Sigmoid colon (tissue), 7 donors: Measurements from ENCODE around the gene CCR1. TPM values are rescaled to one million over a fixed set of nuclear protein-coding genes. Genes with fewer than 3 reads are reported as not detected.

ENCODE experiments used
- DNase-seq: peaks from one replicate; pipeline ENCODE4 v3.0.0-alpha.2; 2019
- H3K27ac ChIP-seq, 4 donors: fragments of 200-600 bp; sonication (generic); one replicate each; pipeline ENCODE4 v1.5.1; 2016 to 2019; ENCODE audit warnings: mild to moderate bottlenecking in 1 of 4
- H3K27me3 ChIP-seq, 3 donors: fragments of 200-600 bp; sonication (generic); one replicate each; pipeline ENCODE4 v1.5.1; 2019; ENCODE audit warnings: mild to moderate bottlenecking in 1 of 3
- H3K36me3 ChIP-seq, 4 donors: fragments of 200-600 bp; sonication (generic); one replicate each; pipeline ENCODE4 v1.5.1; 2016 to 2019
- H3K4me1 ChIP-seq, 4 donors: fragments of 200-600 bp; sonication (generic); one replicate each; pipeline ENCODE4 v1.5.1; 2017 to 2019
- H3K4me3 ChIP-seq, 4 donors: fragments of 200-600 bp; sonication (generic); one replicate each; pipeline ENCODE4 v1.5.1; 2017 to 2019; ENCODE audit warnings: mild to moderate bottlenecking in 2 of 4, moderate library complexity in 1 of 4
- H3K9me3 ChIP-seq, 4 donors: fragments of 200-600 bp in 3 of 4; sonication (generic) in 3 of 4; one replicate each; pipeline versions ENCODE4 v1.5.1 to v1.6.1; 2013 to 2019
- CTCF ChIP-seq, 4 experiments: fragments of 450-650 bp in 3 of 4; fragments of 200-600 bp in 1 of 4; IDR thresholded peaks; one replicate each; pipeline ENCODE4 v1.5.1; 2016 to 2019; ENCODE audit warnings: antibody characterized with exemption in 4 of 4, mild to moderate bottlenecking in 3 of 4, moderate library complexity in 2 of 4
- EP300 ChIP-seq, 4 donors: sonication (generic); formaldehyde crosslinking; IDR thresholded peaks; one replicate each; pipeline ENCODE4 v1.6.1; 2017; ENCODE audit warnings: antibody characterized with exemption in 4 of 4
- POLR2A ChIP-seq, 2 donors: fragments of 450-650 bp; IDR thresholded peaks; one replicate each; pipeline ENCODE4 v1.6.1; 2016; ENCODE audit warnings: antibody characterized with exemption in 2 of 2, mild to moderate bottlenecking in 2 of 2, moderate library complexity in 2 of 2
- POLR2AphosphoS5 ChIP-seq, 4 donors: sonication (generic); formaldehyde crosslinking; IDR thresholded peaks; one replicate each; pipeline ENCODE4 v1.6.1; 2017; ENCODE audit warnings: antibody characterized with exemption in 4 of 4
- WGBS, 2 donors: extraction: QIAGEN DNeasy Blood & Tissue Kit; methylation state at CpG; one replicate each; pipeline ENCODE4 v1.1.7; 2013; 5-methylcytosine and 5-hydroxymethylcytosine counted together
- intact Hi-C: fragments of 100-400 bp; cut with DNase I; formaldehyde crosslinking; loops from one replicate; pipeline ENCODE4 v1.15.1; 2023
- polyA plus RNA-seq, 3 donors: library from polyadenylated mRNA; stranded (reverse); fragments of 200-250 nt; gene quantifications; one replicate each; pipeline ENCODE4 v1.2.3, GENCODE V29; 2013
- total RNA-seq, 4 donors: library from RNA; depleted of rRNA; stranded (reverse); fragments of >200 nt; gene quantifications; one replicate each; pipeline ENCODE4 v1.1.0, GENCODE V29; 2016
- donor health status: healthy with polysubstance abuse.
- donor health status: Bipolar disorder and iron deficiency.
- donor health status: healthy.

The CCR1 gene
- total RNA-seq: 10 to 100 TPM in 2 of 4 donors, 1 to 10 TPM in 2; 2.2 to 16.3 (median 9.4) TPM
- 10 to 100 TPM in 1 of 3 donors, 1 to 10 TPM in 2; 3.6 to 16.6 (median 5.0) TPM for polyA plus RNA-seq

GRCh38 chr3:46208167-46208704 is at the start of gene CCR1:
TSS of gene CCR1 (minus strand) at chr3:46208313. CDS start at chr3:46204313, 4,000 bp downstream.
- Histone ChIP-seq H3K9me3 (no peaks in the 10 kb centered on the region), H3K36me3 (no peaks in the 10 kb centered on the region), H3K4me3 (peak within 1 kb of the TSS in 2 of 4 donors; percentile 20 to 31), H3K27me3 (no peaks in the 10 kb centered on the region), H3K27ac (peak within 1 kb of the TSS; percentile 20 to 43 (median 30)), H3K4me1 (no peaks in the 10 kb centered on the region)
- TF ChIP-seq CTCF (IDR thresholded peaks at IDR 0.05): peak in 1 of 4 experiments; percentile 18
- no peak for TF ChIP-seq POLR2A (IDR thresholded peaks at IDR 0.05)
- no peak for TF ChIP-seq EP300 (IDR thresholded peaks at IDR 0.05)
- TF ChIP-seq POLR2AphosphoS5 (IDR thresholded peaks at IDR 0.05): peak in 1 of 4 donors; percentile 17
- 18 to 19% methylated on average over 3 of the region's 3 CpGs for WGBS, 2 donors
- DNase-seq: no peak
- intact Hi-C loops: no loop called here

- H3K27me3 ChIP-seq: no peaks in the 10 kb centered on the region
- no peak for DNase-seq
- WGBS, 2 donors: 56 to 80% methylated on average over 1 of the region's 1 CpG
- H3K4me1 ChIP-seq: no peaks in the 10 kb centered on the region
- no peak overlapping the region for H3K27ac ChIP-seq
- intact Hi-C loops: no loop called here
- no peak for TF ChIP-seq CTCF (IDR thresholded peaks at IDR 0.05)
- TF ChIP-seq POLR2A (IDR thresholded peaks at IDR 0.05): no peak
- TF ChIP-seq POLR2AphosphoS5 (IDR thresholded peaks at IDR 0.05): no peak
- no peak for TF ChIP-seq EP300 (IDR thresholded peaks at IDR 0.05)
- H3K4me3 ChIP-seq: no peak overlapping the region
- H3K36me3 ChIP-seq: no peaks in the 10 kb centered on the region
- no peaks in the 10 kb centered on the region for H3K9me3 ChIP-seq
Measured at GRCh38 chr3:46252980-46253379, 44.9 kb upstream of the CCR1 start.

GRCh38 chr3:46245146-46245545 is 37.0 kb upstream of the CCR1 start:
- intact Hi-C loops: no loop called here
- Histone ChIP-seq H3K27me3 (no peaks in the 10 kb centered on the region), H3K9me3 (no peaks in the 10 kb centered on the region), H3K36me3 (no peaks in the 10 kb centered on the region), H3K4me3 (no peak overlapping the region), H3K27ac (no peak overlapping the region), H3K4me1 (no peaks in the 10 kb centered on the region)
- no peak for TF ChIP-seq POLR2A (IDR thresholded peaks at IDR 0.05)
- no peak for TF ChIP-seq POLR2AphosphoS5 (IDR thresholded peaks at IDR 0.05)
- no peak for TF ChIP-seq EP300 (IDR thresholded peaks at IDR 0.05)
- TF ChIP-seq CTCF (IDR thresholded peaks at IDR 0.05): no peak
- 83 to 92% methylated on average over 3 of the region's 3 CpGs for WGBS, 2 donors
- no peak for DNase-seq

- DNase-seq: no peak
- no peak for TF ChIP-seq POLR2A (IDR thresholded peaks at IDR 0.05)
- no peak for TF ChIP-seq CTCF (IDR thresholded peaks at IDR 0.05)
- no peak for TF ChIP-seq EP300 (IDR thresholded peaks at IDR 0.05)
- no peak for TF ChIP-seq POLR2AphosphoS5 (IDR thresholded peaks at IDR 0.05)
- Histone ChIP-seq H3K4me1 (no peaks in the 10 kb centered on the region), H3K4me3 (no peak overlapping the region), H3K27ac (no peak overlapping the region), H3K9me3 (no peaks in the 10 kb centered on the region), H3K27me3 (no peaks in the 10 kb centered on the region), H3K36me3 (no peaks in the 10 kb centered on the region)
- intact Hi-C loops: no loop called here
- WGBS, 2 donors: 91 to 93% methylated on average over 2 of the region's 2 CpGs
Measured at GRCh38 chr3:46243560-46243959, 35.4 kb upstream of the CCR1 start.

GRCh38 chr3:46242120-46242519 is 34.0 kb upstream of the CCR1 start, which contains the start of gene CCR3:
TSS of gene CCR3 (plus strand) at chr3:46242460. CDS start at chr3:46265159, 22,699 bp downstream.
- Histone ChIP-seq H3K4me3 (no peak within 1 kb of the TSS), H3K27ac (no peak within 1 kb of the TSS), H3K36me3 (no peaks in the 10 kb centered on the region), H3K27me3 (no peaks in the 10 kb centered on the region), H3K9me3 (no peaks in the 10 kb centered on the region), H3K4me1 (no peaks in the 10 kb centered on the region)
- intact Hi-C loops: no loop called here
- TF ChIP-seq CTCF (IDR thresholded peaks at IDR 0.05): no peak
- no peak for TF ChIP-seq POLR2AphosphoS5 (IDR thresholded peaks at IDR 0.05)
- TF ChIP-seq EP300 (IDR thresholded peaks at IDR 0.05): no peak
- no peak for TF ChIP-seq POLR2A (IDR thresholded peaks at IDR 0.05)
- no peak for DNase-seq
- 70 to 86% methylated on average over 4 of the region's 4 CpGs for WGBS, 2 donors
